ENCODE results near the gene NOC2L.
"Not testable (repeated sequence)": the region's sequence is repeated elsewhere in the genome, so short reads cannot be mapped to it uniquely, and the experiment has no call there.

Gene NOC2L

GRCh38 chr1:960363-961131, 1.5 kb upstream of the NOC2L start, which contains the start of gene KLHL17:
KLHL17 (plus strand) TSS chr1:960584; CDS start chr1:960694, 110 bp downstream.
- DNase-seq, result no peak

- no peak for DNase-seq
Measured at GRCh38 chr1:959731-960362, 791 bp upstream of the NOC2L start.

- no peak for DNase-seq
Measured at GRCh38 chr1:956636-957035, 2.4 kb downstream of the NOC2L start.

GRCh38 chr1:955474-955873, 3.6 kb downstream of the NOC2L start:
- no peak for DNase-seq

- no peak for DNase-seq
Measured at GRCh38 chr1:954927-955326, 4.1 kb downstream of the NOC2L start.

- DNase-seq, result no peak
Measured at GRCh38 chr1:953524-954320, 5.3 kb downstream of the NOC2L start.

GRCh38 chr1:952603-953002, 6.5 kb downstream of the NOC2L start:
- DNase-seq, result no peak

- DNase-seq, result no peak
Measured at GRCh38 chr1:952201-952600, 6.9 kb downstream of the NOC2L start.

- DNase-seq, result no peak
Measured at GRCh38 chr1:951364-951763, 7.7 kb downstream of the NOC2L start.

- no peak for DNase-seq
Measured at GRCh38 chr1:950881-951280, 8.2 kb downstream of the NOC2L start.

GRCh38 chr1:950268-950667, 8.8 kb downstream of the NOC2L start:
- DNase-seq, result no peak

- no peak for DNase-seq
Measured at GRCh38 chr1:947958-948357, 11.1 kb downstream of the NOC2L start.

- not testable (repeated sequence) for DNase-seq
Measured at GRCh38 chr1:946811-947210, 12.2 kb downstream of the NOC2L start.

- no peak for DNase-seq
Measured at GRCh38 chr1:945688-946556, 13.1 kb downstream of the NOC2L start.

GRCh38 chr1:944341-945325, 14.4 kb downstream of the NOC2L start:
- DNase-seq, result no peak

- no peak for DNase-seq
Measured at GRCh38 chr1:943545-944340, 15.3 kb downstream of the NOC2L start.

- DNase-seq, result no peak
Measured at GRCh38 chr1:942864-943533, 16.1 kb downstream of the NOC2L start.

- no peak for DNase-seq
Measured at GRCh38 chr1:942411-942821, 16.6 kb downstream of the NOC2L start.

- no peak for DNase-seq
Measured at GRCh38 chr1:941588-942383, 17.3 kb downstream of the NOC2L start.
